Thyroid gland (tissue), 4 donors: Measurements from ENCODE around the gene GZF1. TPM values are rescaled to one million over a fixed set of nuclear protein-coding genes. Genes with fewer than 3 reads are reported as not detected.

ENCODE experiments used
- DNase-seq, 2 donors: peaks; one replicate each; pipeline ENCODE4 v3.0.0-alpha.2; 2019
- H3K27ac ChIP-seq, 3 donors: fragments of 200-600 bp; sonication (generic); 1 replicate in 2 of 3; 2 replicates in 1 of 3; pipeline ENCODE4 v1.5.1; 2016 to 2019; ENCODE audit warnings: mild to moderate bottlenecking in 1 of 3, moderate library complexity in 1 of 3
- H3K27me3 ChIP-seq: fragments of 200-600 bp; sonication (generic); one replicate; pipeline ENCODE4 v1.5.1; 2019
- H3K36me3 ChIP-seq, 2 donors: fragments of 200-600 bp; sonication (generic); one replicate each; pipeline ENCODE4 v1.5.1; 2016 to 2019
- H3K4me1 ChIP-seq, 2 donors: fragments of 200-600 bp; sonication (generic); one replicate each; pipeline ENCODE4 v1.5.1; 2017 to 2019
- H3K4me3 ChIP-seq, 3 donors: fragments of 200-600 bp; sonication (generic); replicated peaks in 1 of 3; 1 replicate in 2 of 3; 2 replicates in 1 of 3; pipeline ENCODE4 v1.5.1; 2016; ENCODE audit warnings: mild to moderate bottlenecking in 1 of 3
- H3K9me3 ChIP-seq: fragments of 200-600 bp; sonication (generic); one replicate; pipeline ENCODE4 v1.5.1; 2017
- POLR2A ChIP-seq, 2 donors: fragments of 450-650 bp; IDR thresholded peaks; one replicate each; pipeline ENCODE4 v1.6.1; 2017; ENCODE audit warnings: antibody characterized with exemption in 2 of 2, mild to moderate bottlenecking in 2 of 2, moderate library complexity in 1 of 2
- WGBS, 2 donors: methylation state at CpG; one replicate each; pipeline ENCODE4 v1.1.5; 2017; 5-methylcytosine and 5-hydroxymethylcytosine counted together
- intact Hi-C: fragments of 100-400 bp; cut with DNase I; formaldehyde crosslinking; loops from one replicate; pipeline ENCODE4 v1.15.1; 2023
- total RNA-seq, 4 donors: library from RNA; depleted of rRNA; stranded (reverse); fragments of >200 nt; gene quantifications; one replicate each; pipeline ENCODE4 v1.2.3, GENCODE V29; 2016
- TF ChIP-seq, protein P1 (sequence below), 6 experiments: fragments of 200-600 bp in 3 of 6; fragments of 450-650 bp in 3 of 6; sonication (generic) in 3 of 6; IDR thresholded peaks; one replicate each; pipeline ENCODE4 v1.5.1; 2016 to 2019; ENCODE audit warnings: antibody characterized with exemption in 6 of 6, mild to moderate bottlenecking in 2 of 6, inconsistent platforms in 1 of 6, moderate library complexity in 1 of 6

GZF1 gene
- total RNA-seq, 4 donors from 2014 or later: 13.8 to 29.0 (median 15.4) TPM

DNA sequence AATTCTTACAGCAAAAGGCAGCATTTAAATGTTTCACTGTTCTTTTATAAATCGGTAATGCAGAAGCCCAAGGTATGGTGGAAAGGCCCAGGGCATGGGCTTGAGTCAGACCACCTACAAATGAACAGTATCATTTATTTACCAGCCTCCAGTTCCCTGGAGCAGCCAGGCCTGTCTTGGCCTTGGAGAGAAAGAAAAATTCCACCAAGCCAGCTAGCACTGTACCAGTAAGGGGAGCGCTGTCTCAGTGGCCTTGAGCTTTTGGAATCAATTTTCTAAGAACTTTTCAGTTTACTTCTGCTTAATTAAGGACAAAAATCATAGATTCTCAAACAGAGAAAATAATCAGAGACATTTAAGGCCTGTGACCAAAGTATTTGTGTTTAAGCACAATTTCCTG is 47.0 kb downstream of the GZF1 start:
- Histone ChIP-seq H3K27ac (no peak overlapping the region), H3K4me3 (no peak overlapping the region), H3K4me1 (peaks cover 8 to 12% of the 10 kb centered on the region in 2 donors), H3K9me3 (no peaks in the 10 kb centered on the region), H3K36me3 (no peaks in the 10 kb centered on the region), H3K27me3 (no peaks in the 10 kb centered on the region)
- no peak for DNase-seq
- 95 to 97% methylated on average over 2 of the region's 2 CpGs for WGBS, 2 donors
- no peak for TF ChIP-seq POLR2A (IDR thresholded peaks at IDR 0.05)
- TF ChIP-seq, protein P1, sequence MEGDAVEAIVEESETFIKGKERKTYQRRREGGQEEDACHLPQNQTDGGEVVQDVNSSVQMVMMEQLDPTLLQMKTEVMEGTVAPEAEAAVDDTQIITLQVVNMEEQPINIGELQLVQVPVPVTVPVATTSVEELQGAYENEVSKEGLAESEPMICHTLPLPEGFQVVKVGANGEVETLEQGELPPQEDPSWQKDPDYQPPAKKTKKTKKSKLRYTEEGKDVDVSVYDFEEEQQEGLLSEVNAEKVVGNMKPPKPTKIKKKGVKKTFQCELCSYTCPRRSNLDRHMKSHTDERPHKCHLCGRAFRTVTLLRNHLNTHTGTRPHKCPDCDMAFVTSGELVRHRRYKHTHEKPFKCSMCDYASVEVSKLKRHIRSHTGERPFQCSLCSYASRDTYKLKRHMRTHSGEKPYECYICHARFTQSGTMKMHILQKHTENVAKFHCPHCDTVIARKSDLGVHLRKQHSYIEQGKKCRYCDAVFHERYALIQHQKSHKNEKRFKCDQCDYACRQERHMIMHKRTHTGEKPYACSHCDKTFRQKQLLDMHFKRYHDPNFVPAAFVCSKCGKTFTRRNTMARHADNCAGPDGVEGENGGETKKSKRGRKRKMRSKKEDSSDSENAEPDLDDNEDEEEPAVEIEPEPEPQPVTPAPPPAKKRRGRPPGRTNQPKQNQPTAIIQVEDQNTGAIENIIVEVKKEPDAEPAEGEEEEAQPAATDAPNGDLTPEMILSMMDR (IDR thresholded peaks at IDR 0.05): no peak
- intact Hi-C loops: no loop called here

DNA sequence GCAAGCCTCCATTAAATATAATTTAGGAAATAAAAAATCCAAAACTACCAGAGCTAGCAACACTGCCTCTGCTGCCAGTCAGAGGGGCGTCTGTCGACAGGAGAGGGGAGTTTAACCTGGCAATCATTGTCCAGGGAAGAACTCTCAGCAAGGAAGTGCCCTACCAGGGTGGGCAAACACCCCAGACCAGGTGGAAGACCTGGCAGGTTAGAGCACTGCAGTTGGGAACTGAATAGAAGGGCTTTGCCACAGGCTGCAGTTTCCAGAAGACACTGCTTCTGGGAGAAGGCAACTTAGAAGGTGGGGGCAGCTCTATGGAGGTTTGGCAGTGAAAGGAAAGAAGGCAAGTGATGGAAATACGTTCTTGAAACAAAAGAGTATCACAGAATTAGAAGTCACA is 47.8 kb downstream of the GZF1 start:
- Histone ChIP-seq H3K9me3 (no peaks in the 10 kb centered on the region), H3K27ac (no peak overlapping the region), H3K4me1 (peaks cover 8 to 12% of the 10 kb centered on the region in 2 donors), H3K27me3 (no peaks in the 10 kb centered on the region), H3K4me3 (no peak overlapping the region), H3K36me3 (no peaks in the 10 kb centered on the region)
- WGBS, 2 donors: 84 to 92% methylated on average over 3 of the region's 3 CpGs
- DNase-seq: no peak
- intact Hi-C loops: no loop called here
- TF ChIP-seq, protein P1 (IDR thresholded peaks at IDR 0.05): no peak
- no peak for TF ChIP-seq POLR2A (IDR thresholded peaks at IDR 0.05)

DNA sequence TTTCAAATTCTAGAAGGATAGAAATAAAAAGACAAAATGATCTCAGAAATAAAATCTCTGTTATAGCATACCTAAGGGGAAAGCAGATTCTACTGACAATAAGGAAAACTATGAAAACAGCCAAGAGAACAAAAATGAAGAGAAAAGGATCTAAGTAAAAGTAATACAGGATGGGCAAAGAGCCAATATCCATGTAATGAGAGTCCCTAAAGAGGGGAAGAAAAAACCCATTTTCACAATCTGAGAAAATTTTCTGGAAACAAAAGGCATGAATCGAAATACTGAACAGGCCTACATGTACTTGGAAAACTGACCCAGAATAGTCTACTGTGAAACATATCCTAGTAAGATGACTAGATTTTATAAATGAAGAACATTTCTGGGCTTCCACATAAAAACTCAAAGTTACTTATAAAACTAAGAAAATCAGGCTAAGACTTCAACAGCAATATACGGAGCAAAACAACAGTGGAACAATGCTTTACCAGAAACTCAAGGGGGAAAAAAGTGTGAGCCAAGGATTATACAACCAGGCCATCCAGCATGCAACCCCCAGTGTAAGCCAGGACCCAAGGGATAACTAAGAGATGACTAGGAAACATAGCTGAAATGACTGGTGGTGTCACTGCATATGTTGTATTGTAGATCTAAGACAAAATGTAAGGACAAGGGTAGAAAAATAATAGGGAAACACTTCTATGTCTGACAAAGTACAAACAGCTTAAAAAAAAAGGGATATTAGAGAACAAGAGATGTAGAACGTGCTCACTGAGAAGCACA is 49.1 kb downstream of the GZF1 start:
- Histone ChIP-seq H3K27ac (no peak overlapping the region), H3K36me3 (no peaks in the 10 kb centered on the region), H3K9me3 (no peaks in the 10 kb centered on the region), H3K4me3 (no peak overlapping the region), H3K27me3 (no peaks in the 10 kb centered on the region), H3K4me1 (peaks cover 8 to 12% of the 10 kb centered on the region in 2 donors)
- 78 to 88% methylated on average over 3 of the region's 3 CpGs for WGBS, 2 donors
- no peak for DNase-seq
- intact Hi-C loops: no loop called here
- no peak for TF ChIP-seq POLR2A (IDR thresholded peaks at IDR 0.05)
- TF ChIP-seq, protein P1 (IDR thresholded peaks at IDR 0.05): no peak

DNA sequence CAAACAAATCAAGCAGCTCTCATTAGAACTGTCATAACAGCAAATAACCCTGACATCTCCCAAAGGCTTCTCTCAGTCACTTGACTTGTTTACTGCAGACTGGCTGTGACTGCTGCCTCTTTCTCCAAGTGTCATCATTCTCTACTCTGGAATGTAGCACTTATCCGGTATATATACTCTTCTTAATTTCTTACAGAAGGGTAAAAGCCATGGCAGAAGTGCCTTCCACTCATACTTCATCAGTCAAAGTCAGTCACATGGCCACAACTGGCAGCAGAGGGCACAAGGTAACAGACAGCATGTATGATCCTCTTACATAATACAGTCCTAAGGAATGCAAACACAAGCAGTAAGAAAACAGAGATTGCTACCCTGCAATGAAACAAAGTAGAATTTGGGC is 50.0 kb downstream of the GZF1 start:
- no peaks in the 10 kb centered on the region for H3K9me3 ChIP-seq
- no peaks in the 10 kb centered on the region for H3K36me3 ChIP-seq
- H3K4me3 ChIP-seq: no peak overlapping the region
- H3K4me1 ChIP-seq: peaks cover 8 to 12% of the 10 kb centered on the region in 2 donors
- H3K27ac ChIP-seq: no peak overlapping the region
- no peaks in the 10 kb centered on the region for H3K27me3 ChIP-seq
- intact Hi-C loops: no loop called here
- no peak for TF ChIP-seq POLR2A (IDR thresholded peaks at IDR 0.05)
- TF ChIP-seq, protein P1 (IDR thresholded peaks at IDR 0.05): no peak
- WGBS, 2 donors: 23 to 36% methylated on average over 1 of the region's 1 CpG
- DNase-seq: peak in 1 of 2 donors; percentile 26

DNA sequence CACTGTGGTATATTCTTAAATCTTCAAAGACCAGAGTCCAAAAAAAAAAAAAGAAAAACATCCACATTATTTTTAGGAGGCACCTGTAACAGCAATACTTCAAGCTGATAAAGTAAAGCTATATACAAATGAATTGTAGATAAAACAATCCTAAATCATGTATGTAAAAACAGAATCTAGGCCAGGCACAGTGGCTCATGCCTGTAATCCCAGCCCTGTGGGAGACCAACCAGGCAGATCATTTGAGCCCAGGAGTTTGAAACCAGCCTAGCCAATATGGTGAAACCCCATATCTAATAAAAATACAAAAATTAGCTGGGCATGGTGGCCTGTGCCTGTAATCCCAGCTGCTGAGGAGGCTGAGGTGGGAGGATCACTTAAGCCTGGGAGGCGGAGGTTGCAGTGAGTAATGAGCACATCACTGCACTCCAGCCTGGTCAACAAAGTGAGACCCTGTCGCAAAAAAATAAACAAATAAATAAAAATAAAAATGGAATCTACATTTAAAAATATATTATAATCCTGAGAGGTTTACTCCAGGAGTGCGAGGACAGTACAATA is 52.0 kb downstream of the GZF1 start:
- no peaks in the 10 kb centered on the region for H3K9me3 ChIP-seq
- no peak overlapping the region for H3K27ac ChIP-seq
- no peak overlapping the region for H3K4me3 ChIP-seq
- intact Hi-C loops: no loop called here
- no peaks in the 10 kb centered on the region for H3K36me3 ChIP-seq
- no peaks in the 10 kb centered on the region for H3K27me3 ChIP-seq
- H3K4me1 ChIP-seq: peaks cover 8 to 12% of the 10 kb centered on the region in 2 donors
- TF ChIP-seq, protein P1 (IDR thresholded peaks at IDR 0.05): no peak
- no peak for TF ChIP-seq POLR2A (IDR thresholded peaks at IDR 0.05)
- DNase-seq: no peak
- WGBS, 2 donors: 94 to 96% methylated on average over 3 of the region's 3 CpGs
